GM23248 (cell line): Measurements from ENCODE around the gene BAG2.

Experiments used
- EZH2 ChIP-seq: fragments of 200-600 bp; sonication (generic); IDR thresholded peaks from 2 replicates; pipeline ENCODE4 v1.6.1; 2018; ENCODE audit warnings: antibody characterized with exemption, mild to moderate bottlenecking; ENCODE audit not compliant: insufficient read depth, poor library complexity, severe bottlenecking
- EZH2phosphoT487 ChIP-seq: fragments of 200-600 bp; sonication (generic); IDR thresholded peaks from 2 replicates; pipeline ENCODE4 v1.6.1; 2018; ENCODE audit warnings: antibody characterized with exemption, moderate library complexity, mild to moderate bottlenecking, low read depth; ENCODE audit not compliant: insufficient read depth

GRCh38 chr6:57224769-57225515 lies 52.8 kb downstream of the BAG2 start:
- TF ChIP-seq EZH2 (no peak), EZH2phosphoT487 (no peak)
